ENCODE data around the gene CLEC11A.

GRCh38 chr19:50686310-50687032 is 36.7 kb upstream of the CLEC11A start:
- TF ChIP-seq CTCF (IDR thresholded peaks at IDR 0.05), result no peak
- TF ChIP-seq POLR2A (IDR thresholded peaks at IDR 0.05), result no peak

Measured in right lobe of liver (tissue), 4 donors.